IPS-11a (cell line): ENCODE measurements around the gene DENND1B.
"Not testable (repeated sequence)": the region's sequence is repeated elsewhere in the genome, so short reads cannot be mapped to it uniquely, and the experiment has no call there.

Experiments used
- H3K4me3 ChIP-seq: one replicate; pipeline ENCODE4 v1.5.1; 2013; ENCODE audit warnings: low read depth, low read length, control low read depth

Gene DENND1B

DNA sequence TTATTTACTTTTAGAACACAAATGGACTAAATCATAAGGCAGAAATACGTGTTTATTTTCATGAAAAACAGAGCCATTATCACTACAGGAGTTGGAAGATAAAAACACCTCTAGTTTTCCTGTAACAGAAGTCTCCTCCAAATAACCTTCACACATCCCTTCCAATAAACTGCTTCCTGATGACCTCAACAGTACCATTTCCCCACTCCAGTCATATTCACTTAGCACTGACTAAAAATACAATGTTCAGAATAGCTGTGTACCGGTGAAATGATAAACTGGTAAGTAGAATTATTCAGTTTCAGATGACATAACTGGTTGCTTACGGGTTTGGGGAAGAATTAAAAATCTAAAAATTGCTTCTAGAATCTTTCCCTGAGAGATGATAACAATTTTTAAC is 137.9 kb downstream of the DENND1B start:
- no peak overlapping the region for H3K4me3 ChIP-seq

DNA sequence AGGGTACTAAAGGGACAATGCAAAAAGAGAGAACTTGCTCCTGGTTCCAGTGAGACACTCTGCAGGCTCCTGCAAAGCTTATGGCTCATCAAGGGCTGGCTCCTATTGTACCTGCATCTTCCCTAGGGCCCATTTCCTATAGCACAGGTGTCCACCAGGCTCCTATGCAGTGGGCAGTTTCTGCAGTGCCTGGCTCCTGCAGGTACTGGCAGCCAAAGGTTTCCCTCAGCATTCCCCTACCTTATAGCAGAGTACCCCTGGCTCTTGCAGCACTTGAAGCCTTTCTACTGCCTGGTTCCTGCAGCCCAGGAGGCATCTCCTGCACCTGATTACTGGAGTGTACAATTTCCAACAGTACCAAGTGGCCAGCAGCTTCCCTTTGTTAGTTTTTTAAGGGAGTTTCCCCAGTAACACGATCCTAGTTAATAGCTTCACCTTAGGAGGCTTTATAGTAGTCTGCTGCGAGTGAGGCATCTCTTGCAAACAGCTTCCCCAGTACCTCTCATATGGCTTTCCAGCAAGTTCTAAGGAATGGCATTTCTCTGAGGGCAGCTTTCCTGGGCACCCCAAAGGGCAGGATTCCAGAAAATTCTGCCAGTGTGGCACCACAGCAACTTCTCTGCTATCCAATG is 141.7 kb downstream of the DENND1B start:
- H3K4me3 ChIP-seq, result no peak overlapping the region

DNA sequence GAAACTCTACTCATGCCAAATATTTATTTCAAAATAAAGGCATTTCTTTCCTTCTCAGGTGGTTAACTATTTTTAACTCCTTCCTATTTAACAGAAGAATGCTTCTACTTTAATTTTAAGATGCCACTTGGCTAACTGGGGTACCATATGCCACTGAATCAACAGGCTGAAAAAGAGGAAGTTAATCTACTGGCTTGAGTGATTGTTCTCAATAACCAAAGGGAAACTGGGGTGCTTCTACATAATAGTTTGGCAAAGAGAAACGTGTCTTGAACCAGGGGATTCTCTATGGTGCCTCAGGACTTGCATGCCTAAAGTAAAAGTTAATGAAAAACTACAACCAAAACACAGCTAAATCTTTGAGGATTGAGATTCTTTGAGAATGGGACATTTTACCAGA is 142.6 kb downstream of the DENND1B start:
- no peak overlapping the region for H3K4me3 ChIP-seq

DNA sequence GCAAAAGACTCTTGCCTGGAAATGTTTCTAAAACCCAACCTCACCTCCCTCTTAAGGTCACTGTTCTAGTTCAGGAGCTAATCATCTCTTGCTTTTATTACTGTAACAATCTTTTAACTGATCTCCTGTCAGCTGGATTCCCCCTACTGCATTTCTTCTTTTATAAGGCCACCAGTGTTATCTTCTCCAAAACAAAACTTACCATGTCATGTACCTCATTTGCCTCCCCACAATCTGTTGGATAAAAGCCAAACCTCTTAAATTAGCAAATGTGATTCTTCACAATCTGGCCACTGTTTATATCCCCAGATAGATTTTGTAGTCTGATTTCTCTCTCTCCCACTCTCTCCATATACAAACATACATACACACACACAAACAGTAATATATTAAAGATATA is 143.3 kb downstream of the DENND1B start:
- H3K4me3 ChIP-seq, result no peak overlapping the region

DNA sequence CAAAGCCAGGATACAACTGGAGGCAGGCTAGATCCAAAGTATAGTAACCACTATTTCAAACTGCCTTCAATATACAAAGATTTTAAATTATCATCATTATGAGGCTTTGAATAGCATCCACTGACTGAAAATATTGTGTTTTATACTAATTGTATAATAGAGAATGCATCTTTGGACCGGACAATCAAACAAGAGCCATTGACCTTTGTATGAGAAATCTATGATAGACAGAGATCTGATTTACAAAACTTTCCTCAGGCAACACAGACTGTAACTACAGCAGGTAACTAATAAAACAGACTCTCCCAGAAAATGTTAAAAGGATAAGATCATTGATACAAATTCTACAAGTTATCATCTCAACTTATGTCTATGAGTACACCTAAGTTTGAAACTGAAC is 152.9 kb downstream of the DENND1B start:
- no peak overlapping the region for H3K4me3 ChIP-seq

DNA sequence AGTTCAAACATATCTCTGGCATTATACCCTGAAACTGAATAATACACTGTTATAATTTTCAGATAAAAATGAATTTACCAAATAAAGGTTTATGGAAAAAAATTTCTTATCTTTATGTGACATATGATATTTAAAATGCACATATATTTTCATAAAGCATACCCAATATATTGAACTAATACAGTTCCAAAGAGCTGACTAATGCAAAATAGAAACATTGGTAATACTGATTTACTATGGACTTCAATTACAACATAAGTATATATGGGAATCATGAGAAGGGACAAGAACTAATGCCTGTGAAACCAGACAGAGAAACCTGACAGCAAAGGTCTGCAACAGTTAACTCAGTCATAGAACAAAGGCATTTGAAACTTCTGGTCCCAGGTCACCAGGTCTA is 153.5 kb downstream of the DENND1B start:
- no peak overlapping the region for H3K4me3 ChIP-seq

DNA sequence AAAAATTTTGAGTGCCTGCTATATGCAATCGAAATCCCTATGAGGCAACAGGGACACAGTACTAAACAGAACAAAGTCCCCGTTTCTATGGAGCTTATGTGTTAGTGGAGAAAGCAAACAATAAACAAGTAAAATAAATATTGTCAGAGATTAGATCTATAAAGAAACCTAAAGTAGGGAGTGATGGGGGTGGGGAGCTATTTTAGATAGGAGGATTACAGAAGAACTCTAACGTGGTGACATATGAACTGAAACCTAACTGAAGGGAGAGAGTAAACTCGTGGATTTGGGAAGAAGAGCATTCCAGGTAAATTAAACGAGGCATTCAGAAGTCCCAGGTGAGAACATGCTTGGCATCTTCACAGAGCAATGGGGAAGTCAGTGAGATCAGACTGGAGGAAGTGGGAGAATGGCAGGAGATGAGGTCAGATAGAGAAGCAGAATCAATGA is 154.5 kb downstream of the DENND1B start:
- H3K4me3 ChIP-seq, result no peak overlapping the region

DNA sequence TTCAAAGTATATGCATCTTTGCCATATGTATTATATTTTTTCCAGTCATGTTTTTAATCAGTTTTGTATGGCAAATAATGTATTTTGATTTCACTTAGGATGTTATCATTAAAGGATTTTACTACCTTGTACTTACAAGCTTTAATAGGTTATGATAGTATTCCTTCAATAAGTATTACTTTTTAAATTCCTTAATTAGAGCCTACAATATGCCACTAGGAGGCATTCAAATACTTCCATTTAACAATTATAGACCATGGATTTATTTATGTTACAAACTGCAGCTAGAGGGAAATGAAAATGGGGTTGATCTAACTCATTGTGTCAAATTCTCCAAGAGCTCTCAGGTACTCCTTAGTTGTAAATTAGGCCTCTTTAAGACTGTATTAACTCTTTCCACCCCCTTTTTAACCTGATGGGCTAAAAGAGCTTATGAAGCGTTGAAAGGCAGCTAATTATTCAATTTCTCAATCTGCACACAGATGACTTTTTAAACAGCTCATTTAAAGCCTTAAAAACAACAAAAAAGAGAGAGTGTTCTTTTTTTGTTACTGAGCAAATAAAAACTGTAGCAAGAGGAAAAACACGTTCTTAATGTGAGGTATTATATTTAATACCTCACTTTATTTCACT is 156.2 kb downstream of the DENND1B start:
- no peak overlapping the region for H3K4me3 ChIP-seq

DNA sequence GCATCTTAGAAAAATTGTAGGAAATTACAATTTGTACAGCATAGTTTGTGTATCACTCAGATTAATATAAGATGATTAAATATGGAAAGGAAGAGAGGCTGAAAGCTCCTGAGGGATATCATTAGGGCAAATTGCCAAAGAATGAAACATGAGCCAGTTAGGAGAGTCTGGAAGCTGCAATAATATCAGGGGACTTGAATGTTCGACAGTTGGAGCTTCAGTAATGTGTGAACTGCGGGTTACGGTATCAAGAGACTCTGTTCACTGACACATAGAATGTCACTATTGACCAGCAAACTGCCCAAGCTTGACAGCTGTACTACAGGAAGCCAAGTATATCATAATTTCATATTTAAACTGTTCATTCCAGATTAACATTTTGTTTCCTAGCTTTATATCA is 157.2 kb downstream of the DENND1B start:
- H3K4me3 ChIP-seq, result no peak overlapping the region

DNA sequence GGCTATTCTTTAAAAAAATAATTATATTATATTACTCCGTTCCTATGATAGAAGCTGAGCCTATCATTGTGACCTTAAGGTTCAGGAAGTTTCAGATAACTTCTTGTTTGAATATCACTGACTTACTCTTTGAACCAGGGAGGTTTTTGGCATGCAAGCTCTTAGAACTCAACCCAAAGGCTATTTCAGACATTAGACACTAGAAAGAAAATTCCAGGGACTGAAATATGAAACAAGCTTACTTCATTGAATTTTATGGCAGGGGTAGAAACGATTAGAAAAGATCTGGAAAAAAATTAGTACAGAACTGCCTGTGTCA is 159.6 kb downstream of the DENND1B start:
- H3K4me3 ChIP-seq, result no peak overlapping the region

DNA sequence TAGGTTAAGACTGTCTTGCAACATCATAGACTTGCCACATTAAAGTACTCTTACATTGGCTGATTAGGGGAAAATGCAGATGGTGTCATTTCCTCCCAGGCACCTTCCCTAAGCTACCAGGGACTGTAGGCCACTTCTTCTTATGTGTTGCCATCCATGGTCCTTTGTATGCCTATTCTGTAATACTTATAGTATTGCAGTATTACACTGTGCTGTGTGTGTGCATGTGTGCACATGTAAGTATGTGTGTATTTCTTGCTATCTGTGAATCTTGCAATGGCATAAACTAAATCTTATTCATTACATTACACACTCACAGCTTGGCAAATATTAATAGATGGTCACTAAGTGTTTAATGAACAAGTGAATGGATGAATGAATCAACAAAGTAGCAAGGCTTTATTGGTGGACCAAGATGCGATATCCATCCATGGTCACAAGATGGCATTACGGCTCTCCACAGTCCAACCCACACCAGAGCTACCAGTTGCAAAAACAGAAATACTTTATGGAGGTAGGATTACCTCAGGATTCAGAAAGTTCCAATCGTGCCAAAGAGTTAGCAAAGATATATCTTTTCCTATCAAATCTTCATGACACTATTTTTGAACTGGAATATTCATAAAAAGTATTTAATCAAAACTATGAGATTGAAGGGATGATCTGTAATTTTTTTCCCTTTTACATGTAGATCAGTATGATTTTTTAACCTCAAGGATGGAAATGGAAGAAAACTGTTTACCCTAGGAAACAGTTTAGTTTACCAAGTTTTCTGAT is 160.2 kb downstream of the DENND1B start:
- no peak overlapping the region for H3K4me3 ChIP-seq

DNA sequence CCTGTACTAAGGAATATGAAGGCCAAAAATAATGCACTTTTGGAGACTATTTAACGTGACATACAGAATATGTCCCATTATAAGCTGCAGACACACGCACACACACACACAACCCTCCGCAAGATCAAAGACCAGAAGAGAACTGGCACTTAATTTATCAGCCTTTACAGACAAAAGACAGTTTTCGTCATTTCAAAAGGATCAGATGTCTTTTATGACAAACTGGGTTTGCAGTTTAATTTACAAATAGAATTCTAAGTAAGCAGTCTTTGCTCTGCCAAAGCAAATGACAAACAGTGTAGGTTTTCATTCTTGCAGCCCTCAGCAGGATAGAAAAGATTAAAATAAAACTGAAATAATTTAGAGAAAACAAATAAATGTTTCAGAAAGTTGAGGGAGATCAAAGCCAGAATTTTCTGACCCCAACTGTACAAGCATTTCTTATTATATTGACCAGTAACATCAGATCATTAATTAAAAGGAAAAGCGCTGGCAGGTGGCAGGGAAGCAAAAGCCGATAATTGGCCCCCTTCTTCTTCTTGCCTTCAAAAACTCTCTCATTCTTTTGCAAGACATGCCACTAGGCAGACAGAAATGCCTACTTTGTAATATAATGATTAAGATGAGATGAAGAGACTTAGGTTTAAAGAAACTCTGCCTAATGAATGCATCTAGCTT is 169.0 kb downstream of the DENND1B start:
- no peak overlapping the region for H3K4me3 ChIP-seq

DNA sequence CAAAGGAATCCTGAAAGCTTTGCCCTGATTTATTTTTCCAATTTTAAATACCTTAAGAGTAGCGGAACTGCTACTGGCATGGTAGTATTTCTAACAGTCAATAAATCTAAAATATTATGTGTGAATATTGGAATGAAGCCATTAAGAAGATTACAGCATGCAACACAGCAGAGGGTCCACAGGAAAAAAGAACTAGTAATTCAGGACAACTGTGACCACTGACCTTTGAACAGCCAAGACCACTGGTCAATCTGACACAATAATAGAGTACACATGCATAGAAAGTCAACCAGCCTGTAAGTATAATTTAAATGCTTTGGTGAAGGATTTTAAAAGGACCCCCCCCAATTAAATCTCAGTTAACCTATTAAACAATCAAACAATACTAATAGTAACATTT is 171.0 kb downstream of the DENND1B start:
- no peak overlapping the region for H3K4me3 ChIP-seq

DNA sequence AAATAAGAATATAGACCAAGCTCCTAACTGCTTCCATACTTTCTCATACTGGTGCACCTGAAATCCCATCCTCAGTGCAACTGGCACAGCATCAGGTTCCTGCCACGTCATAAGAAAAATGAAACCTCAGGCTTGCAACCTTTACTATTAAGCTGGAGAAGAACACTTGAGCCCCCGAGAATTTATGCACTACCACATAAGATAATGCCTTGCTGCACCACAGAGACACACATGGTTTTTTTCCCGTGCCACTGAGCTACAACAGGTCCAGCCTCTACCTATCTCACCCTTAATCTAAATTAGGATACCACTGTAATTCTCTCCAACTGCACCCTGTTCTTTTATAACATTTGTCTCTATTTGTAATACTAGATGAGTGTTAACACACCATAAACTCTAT is 174.5 kb downstream of the DENND1B start:
- H3K4me3 ChIP-seq, result no peak overlapping the region

DNA sequence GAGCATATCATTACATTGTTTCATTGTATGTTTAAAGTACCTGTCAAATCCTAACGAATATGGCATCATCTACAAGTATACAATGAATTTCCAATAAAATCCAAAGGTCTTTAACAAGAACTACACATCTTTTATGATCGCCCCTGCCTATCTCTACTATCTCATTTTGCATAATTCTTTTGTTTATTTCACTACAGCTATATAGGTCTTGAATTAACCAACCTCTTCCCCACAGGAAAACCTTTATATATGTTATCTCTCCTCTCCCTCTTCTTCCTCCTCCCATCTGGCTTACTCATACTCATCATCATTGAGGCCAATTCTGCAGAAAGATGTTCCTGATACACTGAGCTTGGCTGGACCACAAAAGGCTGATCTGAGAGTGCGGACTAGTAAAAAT is 175.5 kb downstream of the DENND1B start:
- H3K4me3 ChIP-seq, result no peak overlapping the region

DNA sequence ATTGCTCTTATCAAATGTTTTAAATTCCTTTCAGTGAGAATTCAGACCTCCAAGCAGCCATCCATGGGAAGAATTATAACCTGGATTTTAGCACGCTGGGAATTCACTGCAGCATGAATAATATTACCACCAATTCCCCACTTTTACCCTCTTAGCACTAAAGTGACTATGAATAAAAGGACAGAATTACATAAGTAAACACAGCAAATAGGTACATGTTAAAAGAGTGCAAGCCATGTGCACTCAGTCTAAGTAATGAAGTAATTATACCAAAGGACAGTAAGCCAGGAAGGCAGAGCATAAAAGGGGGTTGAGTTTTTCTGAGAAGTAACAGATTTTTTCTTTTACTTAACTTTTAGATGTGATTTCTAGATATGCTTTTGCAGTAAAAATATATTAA is 176.3 kb downstream of the DENND1B start:
- H3K4me3 ChIP-seq, result no peak overlapping the region

DNA sequence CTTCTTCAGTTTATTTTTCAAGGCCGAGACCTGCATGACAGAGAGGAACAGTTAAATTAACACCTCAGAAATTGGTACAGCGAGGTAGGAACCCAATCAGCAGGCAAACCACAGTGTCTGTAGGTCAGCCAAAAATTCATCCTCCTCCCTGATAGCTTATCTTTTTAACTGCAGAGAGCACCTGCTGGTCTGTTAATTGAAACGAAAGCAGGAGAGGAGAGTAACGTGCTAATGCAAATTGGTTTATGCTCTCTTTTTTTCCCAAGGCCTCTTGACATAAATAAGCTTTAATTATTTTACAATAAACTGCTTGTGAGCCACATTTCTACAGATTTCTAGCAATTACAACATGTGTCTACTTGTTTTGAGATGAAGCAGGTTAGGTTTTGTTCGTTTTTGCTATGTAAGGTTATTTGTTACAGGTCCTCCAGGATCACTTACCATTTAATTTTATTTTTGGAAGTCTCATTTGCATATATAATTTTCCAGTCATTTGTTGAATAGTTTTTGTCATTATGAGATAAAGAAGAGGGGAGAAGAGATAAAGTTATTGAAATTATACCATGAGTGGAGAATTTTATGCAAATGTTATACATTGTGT is 179.9 kb downstream of the DENND1B start:
- H3K4me3 ChIP-seq, result no peak overlapping the region

DNA sequence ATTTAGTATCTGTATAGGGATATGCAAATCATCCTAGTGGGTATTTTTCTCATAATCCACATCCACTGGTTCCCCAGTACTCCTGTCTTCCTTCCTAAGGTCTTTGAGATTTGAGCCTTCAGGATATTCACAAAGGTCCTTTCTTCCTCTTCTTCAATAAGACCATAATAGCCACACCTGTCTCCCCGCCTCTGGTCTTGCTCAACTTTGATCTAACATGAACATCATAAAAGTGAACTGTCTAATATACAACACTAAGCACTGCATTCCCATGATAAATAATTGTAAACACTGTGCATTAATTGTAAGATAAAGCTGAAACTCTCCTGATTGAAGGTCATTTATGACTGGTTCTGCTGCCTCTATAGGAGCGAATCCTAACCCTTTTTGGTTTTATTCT is 184.6 kb downstream of the DENND1B start:
- H3K4me3 ChIP-seq, result no peak overlapping the region

DNA sequence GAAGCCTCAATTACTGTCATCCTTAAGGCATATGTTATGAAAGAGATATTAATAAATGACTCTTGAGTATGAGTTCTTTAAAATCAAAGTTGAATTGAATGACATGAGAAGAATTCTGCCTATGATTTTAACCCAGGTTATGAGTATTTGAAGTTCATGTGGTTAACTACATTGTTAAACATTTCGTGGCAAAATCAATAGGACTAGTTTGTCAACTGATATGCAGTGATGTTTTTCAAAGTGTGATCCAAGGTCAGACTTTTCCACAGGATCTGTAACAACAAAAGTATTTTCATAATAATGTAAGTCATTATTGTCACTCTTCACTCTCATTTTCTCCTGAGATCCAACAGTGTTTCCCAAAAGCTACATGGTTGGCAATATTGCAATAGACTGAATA is 189.5 kb downstream of the DENND1B start:
- no peak overlapping the region for H3K4me3 ChIP-seq

DNA sequence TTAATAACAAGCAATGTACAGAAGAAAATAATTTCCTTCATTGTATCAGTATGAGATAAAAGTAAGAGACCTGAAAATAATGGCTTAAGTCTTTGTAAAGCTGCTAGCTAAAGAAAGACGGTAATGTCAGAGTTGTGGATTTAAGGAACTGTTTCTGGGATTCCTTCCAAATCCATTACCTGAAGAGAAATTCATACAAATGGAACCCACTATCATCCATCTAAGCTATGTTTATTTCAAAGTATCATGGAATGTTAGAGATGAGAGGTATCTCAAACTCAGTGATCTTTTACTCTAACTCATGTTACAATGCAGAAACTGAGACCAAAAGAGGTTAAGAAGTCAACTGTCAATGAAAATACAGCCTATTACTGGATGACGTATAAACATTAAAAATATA is 197.7 kb downstream of the DENND1B start:
- no peak overlapping the region for H3K4me3 ChIP-seq

DNA sequence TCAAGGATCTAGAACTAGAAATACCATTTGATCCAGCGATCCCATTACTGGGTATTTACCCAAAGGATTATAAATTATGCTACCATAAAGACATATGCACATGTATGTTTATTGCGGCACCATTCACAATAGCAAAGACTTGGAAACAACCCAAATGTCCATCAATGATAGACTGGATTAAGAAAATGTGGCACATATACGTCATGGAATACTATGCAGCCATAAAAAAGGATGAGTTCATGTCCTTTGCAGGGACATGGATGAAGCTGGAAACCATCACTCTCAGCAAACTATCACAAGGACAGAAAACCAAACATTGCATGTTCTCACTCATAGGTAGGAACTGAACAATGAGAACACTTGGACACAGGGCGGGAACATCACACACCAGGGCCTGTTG is 199.7 kb downstream of the DENND1B start:
- not testable (repeated sequence) for H3K4me3 ChIP-seq
